ENCODE measurements around the gene C11orf68. TPM values are rescaled to one million over a fixed set of nuclear protein-coding genes. Genes with fewer than 3 reads are reported as not detected.

The C11orf68 gene
- total and polyA plus RNA-seq, 9 of the 15 experiments (the other 6 are each of a cell fraction or from before 2014, with no cell fraction given) = 3.6 to 35.9 (median 12.8) TPM

DNA sequence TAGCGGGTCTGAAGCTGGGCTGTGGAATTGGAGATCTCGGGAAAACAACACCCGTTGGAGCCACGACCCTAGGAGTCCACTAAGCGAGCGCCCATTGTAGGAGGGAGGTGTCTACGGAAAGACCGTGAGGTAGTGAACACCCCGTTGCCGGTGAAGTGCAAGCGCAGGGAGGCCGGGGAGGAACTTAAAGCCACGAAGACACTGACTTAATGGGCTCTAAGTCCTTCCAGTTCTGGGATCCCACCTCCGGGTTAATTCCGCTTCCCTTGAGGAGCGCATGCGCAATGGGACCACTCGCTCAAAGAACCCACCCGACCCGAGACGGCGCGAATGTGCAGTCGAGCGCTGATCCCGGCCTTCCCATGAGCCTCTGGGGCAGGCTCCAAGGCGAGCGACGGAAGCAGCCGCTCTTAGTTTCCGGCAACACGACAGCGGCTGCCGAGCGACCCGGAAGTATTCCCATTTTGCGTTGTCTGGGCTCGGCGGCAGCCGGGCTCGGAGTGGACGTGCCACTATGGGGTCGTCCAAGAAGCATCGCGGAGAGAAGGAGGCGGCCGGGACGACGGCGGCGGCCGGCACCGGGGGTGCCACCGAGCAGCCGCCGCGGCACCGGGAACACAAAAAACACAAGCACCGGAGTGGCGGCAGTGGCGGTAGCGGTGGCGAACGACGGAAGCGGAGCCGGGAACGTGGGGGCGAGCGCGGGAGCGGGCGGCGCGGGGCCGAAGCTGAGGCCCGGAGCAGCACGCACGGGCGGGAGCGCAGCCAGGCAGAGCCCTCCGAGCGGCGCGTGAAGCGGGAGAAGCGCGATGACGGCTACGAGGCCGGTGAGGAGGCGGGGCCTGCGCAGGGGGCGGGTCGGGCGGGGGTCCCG lies 42.6 kb upstream of the C11orf68 start, which contains the start of gene SART1 (continued):
- TF ChIP-seq, protein P1, sequence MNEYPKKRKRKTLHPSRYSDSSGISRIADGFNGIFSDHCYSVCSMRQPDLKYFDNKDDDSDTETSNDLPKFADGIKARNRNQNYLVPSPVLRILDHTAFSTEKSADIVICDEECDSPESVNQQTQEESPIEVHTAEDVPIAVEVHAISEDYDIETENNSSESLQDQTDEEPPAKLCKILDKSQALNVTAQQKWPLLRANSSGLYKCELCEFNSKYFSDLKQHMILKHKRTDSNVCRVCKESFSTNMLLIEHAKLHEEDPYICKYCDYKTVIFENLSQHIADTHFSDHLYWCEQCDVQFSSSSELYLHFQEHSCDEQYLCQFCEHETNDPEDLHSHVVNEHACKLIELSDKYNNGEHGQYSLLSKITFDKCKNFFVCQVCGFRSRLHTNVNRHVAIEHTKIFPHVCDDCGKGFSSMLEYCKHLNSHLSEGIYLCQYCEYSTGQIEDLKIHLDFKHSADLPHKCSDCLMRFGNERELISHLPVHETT (CRISPR knock-in tag; conservative IDR thresholded peaks at IDR 0.05 in 1 of 2, IDR thresholded peaks at IDR 0.05 in 1 of 2) = peak in 1 of 2 experiments; percentile 97; a peak in 2 of 4 replicates
- no peak for TF ChIP-seq ZKSCAN3 (CRISPR knock-in tag; IDR thresholded peaks at IDR 0.05)
- TF ChIP-seq E2F3 (CRISPR knock-in tag; IDR thresholded peaks at IDR 0.05) = peak; percentile 55; the same call in 1 of the 2 replicates
- TF ChIP-seq, protein P2, sequence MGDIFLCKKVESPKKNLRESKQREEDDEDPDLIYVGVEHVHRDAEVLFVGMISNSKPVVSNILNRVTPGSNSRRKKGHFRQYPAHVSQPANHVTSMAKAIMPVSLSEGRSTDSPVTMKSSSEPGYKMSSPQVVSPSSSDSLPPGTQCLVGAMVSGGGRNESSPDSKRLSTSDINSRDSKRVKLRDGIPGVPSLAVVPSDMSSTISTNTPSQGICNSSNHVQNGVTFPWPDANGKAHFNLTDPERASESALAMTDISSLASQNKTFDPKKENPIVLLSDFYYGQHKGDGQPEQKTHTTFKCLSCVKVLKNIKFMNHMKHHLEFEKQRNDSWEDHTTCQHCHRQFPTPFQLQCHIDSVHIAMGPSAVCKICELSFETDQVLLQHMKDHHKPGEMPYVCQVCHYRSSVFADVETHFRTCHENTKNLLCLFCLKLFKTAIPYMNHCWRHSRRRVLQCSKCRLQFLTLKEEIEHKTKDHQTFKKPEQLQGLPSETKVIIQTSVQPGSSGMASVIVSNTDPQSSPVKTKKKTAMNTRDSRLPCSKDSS (IDR thresholded peaks at IDR 0.05; ENCODE audit: low read depth, partially characterized antibody) = no peak
- peak; percentile 99 for TF ChIP-seq RBBP5 (IDR thresholded peaks at IDR 0.05; ENCODE audit: borderline replicate concordance, insufficient read depth, low read length, poor library complexity, severe bottlenecking)
- TF ChIP-seq ZNF384 (IDR thresholded peaks at IDR 0.05; ENCODE audit: low read depth, low read length) = no peak
- no peak for TF ChIP-seq TEAD1 (CRISPR knock-in tag; IDR thresholded peaks at IDR 0.05)
- no peak for TF ChIP-seq SRSF3 (IDR thresholded peaks at IDR 0.05; ENCODE audit: insufficient read depth, low read length)
- peak; percentile 68 for TF ChIP-seq L3MBTL2 (IDR thresholded peaks at IDR 0.05)
- TF ChIP-seq CSDE1 (IDR thresholded peaks at IDR 0.05) = no peak
- no peak for TF ChIP-seq MCM2 (IDR thresholded peaks at IDR 0.05; ENCODE audit: low read depth)
- TF ChIP-seq, protein P3, sequence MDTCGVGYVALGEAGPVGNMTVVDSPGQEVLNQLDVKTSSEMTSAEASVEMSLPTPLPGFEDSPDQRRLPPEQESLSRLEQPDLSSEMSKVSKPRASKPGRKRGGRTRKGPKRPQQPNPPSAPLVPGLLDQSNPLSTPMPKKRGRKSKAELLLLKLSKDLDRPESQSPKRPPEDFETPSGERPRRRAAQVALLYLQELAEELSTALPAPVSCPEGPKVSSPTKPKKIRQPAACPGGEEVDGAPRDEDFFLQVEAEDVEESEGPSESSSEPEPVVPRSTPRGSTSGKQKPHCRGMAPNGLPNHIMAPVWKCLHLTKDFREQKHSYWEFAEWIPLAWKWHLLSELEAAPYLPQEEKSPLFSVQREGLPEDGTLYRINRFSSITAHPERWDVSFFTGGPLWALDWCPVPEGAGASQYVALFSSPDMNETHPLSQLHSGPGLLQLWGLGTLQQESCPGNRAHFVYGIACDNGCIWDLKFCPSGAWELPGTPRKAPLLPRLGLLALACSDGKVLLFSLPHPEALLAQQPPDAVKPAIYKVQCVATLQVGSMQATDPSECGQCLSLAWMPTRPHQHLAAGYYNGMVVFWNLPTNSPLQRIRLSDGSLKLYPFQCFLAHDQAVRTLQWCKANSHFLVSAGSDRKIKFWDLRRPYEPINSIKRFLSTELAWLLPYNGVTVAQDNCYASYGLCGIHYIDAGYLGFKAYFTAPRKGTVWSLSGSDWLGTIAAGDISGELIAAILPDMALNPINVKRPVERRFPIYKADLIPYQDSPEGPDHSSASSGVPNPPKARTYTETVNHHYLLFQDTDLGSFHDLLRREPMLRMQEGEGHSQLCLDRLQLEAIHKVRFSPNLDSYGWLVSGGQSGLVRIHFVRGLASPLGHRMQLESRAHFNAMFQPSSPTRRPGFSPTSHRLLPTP (IDR thresholded peaks at IDR 0.05; ENCODE audit: borderline replicate concordance, extremely low read depth, insufficient read length) = no peak
- no peak for TF ChIP-seq CCAR2 (IDR thresholded peaks at IDR 0.05; ENCODE audit: low read depth, low read length)
- TF ChIP-seq ZNF124 (CRISPR knock-in tag; IDR thresholded peaks at IDR 0.05) = no peak
- no peak for TF ChIP-seq RBM34 (IDR thresholded peaks at IDR 0.05; ENCODE audit: borderline replicate concordance, insufficient read depth, low read length)
- TF ChIP-seq TBL1XR1 (IDR thresholded peaks at IDR 0.05; ENCODE audit: low read length in 2 of 2) = peak; percentile 19 to 60; a peak in 2 of 4 replicates
- peak; percentile 35; the same call in 1 of the 2 replicates for TF ChIP-seq ZNF583 (CRISPR knock-in tag; IDR thresholded peaks at IDR 0.05)
- no peak for TF ChIP-seq FOSL1 (tag; conservative IDR thresholded peaks at IDR 0.05)
- TF ChIP-seq HNRNPLL (IDR thresholded peaks at IDR 0.05; ENCODE audit: low read depth, low read length, poor library complexity, severe bottlenecking) = peak; percentile 84
